GM18907 (cell line): Measurements from ENCODE around the gene CYP24A1.
A peak's percentile ranks its signal among the peaks of the same experiment; 100 is the strongest.
"Not testable (repeated sequence)": the region's sequence is repeated elsewhere in the genome, so short reads cannot be mapped to it uniquely, and the experiment has no call there.

Experiments
- ATAC-seq: cut with Tn5 transposase; IDR thresholded peaks from one replicate; pipeline ENCODE4 v1.9.1; 2021; ENCODE audit warnings: mild to moderate bottlenecking, moderate library complexity; ENCODE audit not compliant: unreplicated experiment

The CYP24A1 gene

GRCh38 chr20:54138427-54138826 is 35.4 kb downstream of the CYP24A1 start:
- no peak for ATAC-seq

- ATAC-seq = no peak
These were observed 36.7 kb downstream of the CYP24A1 start for GRCh38 chr20:54137115-54137514.

DNA sequence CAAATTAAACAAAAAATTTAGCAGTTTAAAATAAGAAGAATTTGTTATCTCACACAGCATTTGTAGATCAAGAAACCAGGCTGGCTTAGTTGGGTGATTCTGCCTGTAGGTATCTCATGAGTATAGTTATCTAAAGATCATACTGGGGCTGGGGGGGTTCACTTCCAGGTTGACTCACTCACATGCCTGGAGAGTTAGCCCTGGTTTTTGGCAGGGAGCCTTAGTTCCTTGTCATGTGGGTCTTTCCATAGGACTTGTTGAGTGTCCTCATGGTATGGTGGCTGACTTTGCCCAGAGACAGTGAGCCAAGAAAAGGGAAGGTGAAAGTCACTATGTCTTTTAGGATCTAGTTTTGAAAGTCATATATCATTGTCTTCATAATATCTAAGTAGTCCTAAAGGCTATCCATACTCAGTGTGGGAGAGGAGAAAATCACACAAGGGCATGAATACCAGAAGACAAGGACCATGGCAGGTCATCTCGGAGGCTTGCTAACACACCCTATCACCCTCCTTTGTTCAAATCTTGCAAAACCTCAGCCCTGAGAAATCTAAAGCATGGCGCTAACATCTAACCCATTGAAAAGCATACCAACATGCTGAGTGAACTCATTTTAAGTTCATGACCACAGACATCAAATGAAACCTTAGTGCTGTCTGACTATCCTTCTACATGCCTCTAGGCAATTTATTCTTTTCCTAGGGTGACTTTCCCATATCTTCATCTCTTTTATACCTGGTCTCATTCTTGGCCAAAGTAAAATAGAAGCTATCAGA is 39.2 kb downstream of the CYP24A1 start:
- no peak for ATAC-seq

GRCh38 chr20:54133434-54134427 is 40.1 kb downstream of the CYP24A1 start:
- peak; percentile 80 for ATAC-seq

- ATAC-seq = peak; percentile 62
These were observed 41.0 kb downstream of the CYP24A1 start for GRCh38 chr20:54132612-54133433.

DNA sequence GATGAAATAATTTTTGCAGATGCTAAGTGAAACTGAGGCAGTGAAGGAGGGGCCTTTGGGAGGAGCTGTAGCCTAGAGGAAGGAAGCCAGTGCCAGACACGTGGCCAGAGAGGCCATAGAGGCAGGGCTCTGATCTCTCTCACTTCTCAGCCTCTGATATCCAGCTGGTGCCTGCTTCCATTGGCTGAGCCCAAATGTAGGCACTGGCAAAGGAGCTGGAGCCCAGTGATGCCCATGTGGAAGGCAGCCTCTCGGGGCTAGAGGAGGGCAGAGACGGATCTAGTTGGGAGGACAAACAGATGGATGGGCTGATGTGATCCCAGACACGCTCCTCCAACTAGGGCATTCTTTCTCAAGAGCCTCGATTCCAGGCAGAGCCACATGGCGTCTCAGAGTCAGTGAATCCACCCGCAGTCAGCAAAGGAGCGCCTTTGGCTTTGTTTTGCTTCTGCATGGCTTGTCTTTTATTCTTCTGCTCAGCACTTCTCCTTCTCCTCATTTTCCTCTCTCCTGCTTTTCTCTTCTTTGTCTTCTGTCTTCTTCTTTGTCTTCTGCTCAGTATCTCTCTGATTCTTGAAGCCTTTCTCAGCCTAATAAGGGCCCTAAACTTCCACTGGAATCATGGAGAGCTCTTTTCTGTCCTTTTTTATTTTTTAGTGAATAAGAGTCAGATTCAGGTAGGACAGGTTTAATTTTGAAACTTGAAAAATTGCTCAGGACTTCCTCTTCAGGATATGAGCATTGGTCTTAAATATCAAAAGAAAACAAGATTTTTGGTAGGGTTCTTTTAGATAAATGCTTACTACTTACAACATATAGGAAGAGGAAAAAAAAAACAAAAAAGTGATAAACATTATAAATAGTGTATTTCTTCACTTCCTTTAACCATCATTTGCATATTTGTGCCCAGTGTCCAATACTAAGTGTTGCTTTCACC is 41.8 kb downstream of the CYP24A1 start:
- no peak for ATAC-seq

- not testable (repeated sequence) for ATAC-seq
These were observed 42.7 kb downstream of the CYP24A1 start for GRCh38 chr20:54131125-54131524.

- ATAC-seq = no peak
These were observed 44.4 kb downstream of the CYP24A1 start for GRCh38 chr20:54129350-54129749.

DNA sequence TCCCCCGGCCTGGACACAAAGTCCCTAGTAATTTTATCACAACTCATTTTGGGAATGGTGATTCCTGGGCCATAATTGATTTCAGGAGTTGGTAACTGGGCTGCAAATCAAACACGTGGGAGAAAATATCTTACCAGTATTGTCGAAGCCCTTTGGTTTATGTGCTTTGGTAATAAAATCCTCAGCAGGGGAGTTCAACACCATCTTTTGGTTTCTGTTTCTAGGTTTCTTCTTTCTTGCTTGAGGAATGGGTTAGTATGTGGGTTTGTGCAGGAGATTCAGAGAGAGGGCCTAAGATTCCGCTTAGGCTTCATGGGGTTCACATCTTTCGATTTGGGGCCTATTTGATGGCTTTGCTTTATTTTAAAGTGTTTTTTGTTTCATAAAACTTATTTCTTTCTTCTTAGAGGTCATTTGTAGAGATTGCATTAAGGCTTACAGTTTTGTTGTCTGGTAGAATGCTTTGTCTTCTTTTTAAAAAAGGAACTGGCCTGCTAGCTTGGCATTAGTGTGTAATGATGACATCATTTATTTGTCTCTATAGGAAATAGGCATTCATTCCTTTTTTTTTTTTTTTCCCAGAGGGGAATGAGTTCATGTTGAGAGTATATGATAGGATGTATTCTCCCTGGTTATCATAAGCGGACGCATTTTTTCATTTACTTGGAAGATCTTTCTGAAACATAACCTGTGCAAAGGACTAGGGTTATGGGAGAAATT is 45.8 kb downstream of the CYP24A1 start:
- no peak for ATAC-seq

GRCh38 chr20:54126806-54127655 is 46.8 kb downstream of the CYP24A1 start:
- ATAC-seq = no peak

GRCh38 chr20:54126328-54126727 is 47.5 kb downstream of the CYP24A1 start:
- ATAC-seq = not testable (repeated sequence)

DNA sequence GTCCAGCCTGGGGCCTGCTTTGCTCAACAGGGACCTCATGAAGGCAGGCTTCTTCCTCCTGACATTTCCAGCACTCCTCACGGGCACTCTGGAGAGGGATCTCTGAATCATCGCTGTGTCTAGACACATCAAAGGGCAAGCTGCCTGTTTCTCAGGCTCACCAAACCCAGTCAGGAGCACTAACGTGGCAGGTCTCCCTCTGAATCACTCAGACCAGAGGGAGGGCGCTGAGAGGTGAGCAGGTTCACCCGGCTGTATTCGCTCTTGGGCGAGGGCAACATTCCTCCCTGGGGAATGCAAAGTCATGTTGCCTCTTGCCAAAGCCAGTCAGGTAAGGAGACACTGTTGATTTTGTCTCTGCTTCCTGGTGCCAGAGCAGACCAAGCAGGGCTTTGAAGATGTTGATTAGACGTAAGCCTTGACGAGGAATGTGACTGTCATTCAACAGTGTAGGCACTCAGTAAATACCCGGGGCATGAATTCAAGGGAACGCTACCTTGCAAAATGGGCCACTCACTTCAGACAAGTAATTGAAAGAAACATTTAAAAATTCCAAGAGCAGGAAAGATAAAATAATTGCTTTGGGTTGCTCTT is 50.1 kb downstream of the CYP24A1 start:
- ATAC-seq = no peak

DNA sequence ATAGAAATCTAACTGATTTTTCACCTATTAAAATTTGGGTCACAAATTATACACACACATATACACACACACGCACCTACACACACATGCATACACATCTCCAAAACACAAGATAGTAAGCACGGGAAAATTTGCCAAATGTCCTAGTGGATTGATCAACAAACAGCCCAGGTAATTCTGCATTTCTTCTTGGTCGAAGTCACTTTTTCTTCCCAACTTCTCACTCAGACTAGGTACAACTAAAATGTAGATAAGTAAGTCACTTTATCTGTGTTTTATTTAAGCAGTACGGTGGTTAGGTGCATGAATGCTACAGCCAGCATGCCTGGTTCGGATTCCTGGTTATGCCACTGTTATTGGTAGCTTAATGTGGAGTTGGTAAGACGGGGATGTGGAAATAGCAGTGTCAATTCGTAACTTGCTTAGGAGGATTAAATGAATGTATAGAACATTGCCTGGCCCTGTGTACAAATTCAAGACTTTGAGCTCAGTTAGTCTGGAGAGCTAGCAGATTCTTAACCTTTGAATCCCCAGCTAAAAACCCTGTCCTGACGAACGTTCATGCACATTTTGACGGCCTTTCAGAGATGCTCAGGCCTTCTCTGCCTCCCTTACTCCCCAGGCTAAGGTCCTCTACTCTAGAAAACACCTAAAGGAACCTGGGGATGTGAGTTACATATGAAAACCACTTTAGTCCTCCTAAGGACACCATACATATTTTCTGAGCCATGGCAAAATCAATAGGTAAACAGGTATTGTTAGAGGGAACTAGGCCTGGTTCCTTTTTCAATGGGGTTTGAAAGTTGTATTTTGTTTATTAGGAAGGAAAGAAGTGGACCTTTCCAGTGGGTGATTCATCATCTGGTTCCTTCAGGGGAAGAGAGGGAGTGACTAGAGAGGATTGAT is 50.9 kb downstream of the CYP24A1 start:
- ATAC-seq = no peak

DNA sequence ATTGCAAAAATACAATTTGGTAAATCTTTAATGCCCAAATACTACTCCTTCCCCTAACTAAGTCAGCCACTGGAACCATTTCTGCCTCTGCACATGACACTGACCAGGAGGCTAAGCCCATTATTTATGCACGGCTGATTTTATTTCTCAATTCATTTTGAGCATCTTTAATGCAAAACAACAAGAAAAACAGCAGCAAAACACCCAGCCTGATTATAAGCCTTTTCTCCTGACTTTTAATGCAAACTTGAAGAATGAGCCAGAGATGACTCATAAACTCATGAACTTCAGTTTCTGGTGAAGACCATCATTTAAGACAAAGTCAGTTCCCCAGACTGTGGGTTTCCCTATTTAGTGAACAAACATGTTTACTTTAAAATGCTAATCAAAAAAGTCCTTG is 51.6 kb downstream of the CYP24A1 start:
- ATAC-seq = peak; percentile 59

GRCh38 chr20:54119744-54120143 is 54.0 kb downstream of the CYP24A1 start:
- ATAC-seq = no peak

- ATAC-seq = no peak
These were observed 55.4 kb downstream of the CYP24A1 start for GRCh38 chr20:54118220-54119001.
